Uterus (tissue), 2 donors: ENCODE results near the gene SFXN4.
"Not testable (repeated sequence)": the region's sequence is repeated elsewhere in the genome, so short reads cannot be mapped to it uniquely, and the experiment has no call there.

Experiments used
- CTCF ChIP-seq, 4 experiments: fragments of 200-600 bp in 2 of 4; fragments of 450-650 bp in 2 of 4; sonication (generic) in 2 of 4; IDR thresholded peaks; one replicate each; pipeline ENCODE4 v1.5.1; 2016 to 2019; ENCODE audit warnings: antibody characterized with exemption in 4 of 4, mild to moderate bottlenecking in 2 of 4, moderate library complexity in 1 of 4
- POLR2A ChIP-seq, 2 donors: fragments of 450-650 bp; IDR thresholded peaks; one replicate each; pipeline ENCODE4 v1.6.1; 2016; ENCODE audit warnings: antibody characterized with exemption in 2 of 2, mild to moderate bottlenecking in 1 of 2, moderate library complexity in 1 of 2

GRCh38 chr10:119151601-119152000, 13.9 kb downstream of the SFXN4 start:
- TF ChIP-seq CTCF, POLR2A (IDR thresholded peaks at IDR 0.05): not testable (repeated sequence)
